Trophoblast cell (in vitro differentiated cells and primary cell): ENCODE data around the gene VDAC1.
"Not testable (repeated sequence)": the region's sequence is repeated elsewhere in the genome, so short reads cannot be mapped to it uniquely, and the experiment has no call there.

Source experiments
- DNase-seq, 2 donors: peaks; one replicate each; pipeline ENCODE4 v3.0.0-alpha.2; 2016
- H2AFZ ChIP-seq: 2 replicates; pipeline ENCODE4 v1.6.1; 2013; ENCODE audit warnings: low read length, moderate library complexity, mild to moderate bottlenecking; ENCODE audit not compliant: insufficient read depth, poor library complexity
- H2AK5ac ChIP-seq: 2 replicates; pipeline ENCODE4 v1.6.1; 2013; ENCODE audit warnings: mild to moderate bottlenecking, low read length
- H2BK120ac ChIP-seq: 2 replicates; pipeline ENCODE4 v1.6.1; 2013; ENCODE audit warnings: low read length, mild to moderate bottlenecking, moderate library complexity; ENCODE audit not compliant: insufficient read depth, poor library complexity
- H2BK12ac ChIP-seq: 2 replicates; pipeline ENCODE4 v1.6.1; 2013; ENCODE audit warnings: mild to moderate bottlenecking, low read length, moderate library complexity
- H2BK5ac ChIP-seq: 2 replicates; pipeline ENCODE4 v1.6.1; 2013; ENCODE audit warnings: low read length, low read depth, moderate library complexity, mild to moderate bottlenecking; ENCODE audit not compliant: poor library complexity
- H3K14ac ChIP-seq: 2 replicates; pipeline ENCODE4 v1.6.1; 2013; ENCODE audit warnings: mild to moderate bottlenecking, low read length
- H3K18ac ChIP-seq: 2 replicates; pipeline ENCODE4 v1.6.1; 2013; ENCODE audit warnings: mild to moderate bottlenecking, low read length
- H3K23ac ChIP-seq: 2 replicates; pipeline ENCODE4 v1.6.1; 2013; ENCODE audit warnings: low read length
- H3K27ac ChIP-seq: 2 replicates; pipeline ENCODE4 v1.5.1; 2013; ENCODE audit warnings: low read depth, mild to moderate bottlenecking, inconsistent platforms, low read length, moderate library complexity
- H3K27me3 ChIP-seq: 2 replicates; pipeline ENCODE4 v1.6.1; 2013; ENCODE audit warnings: inconsistent platforms, mild to moderate bottlenecking, low read length, moderate library complexity; ENCODE audit not compliant: insufficient read depth
- H3K36me3 ChIP-seq, 2 experiments: 1 replicate in 1 of 2; 2 replicates in 1 of 2; pipeline ENCODE4 v1.6.1; 2013; ENCODE audit warnings: low read length in 2 of 2, mild to moderate bottlenecking in 2 of 2, moderate library complexity in 1 of 2; ENCODE audit not compliant: insufficient read depth in 2 of 2, control insufficient read depth in 1 of 2
- H3K4ac ChIP-seq: 2 replicates; pipeline ENCODE4 v1.6.1; 2013; ENCODE audit warnings: low read depth, mild to moderate bottlenecking, low read length, moderate library complexity
- H3K4me1 ChIP-seq, 2 experiments: 1 replicate in 1 of 2; 2 replicates in 1 of 2; pipeline ENCODE4 v1.6.1; 2013; ENCODE audit warnings: low read length in 2 of 2, mild to moderate bottlenecking in 2 of 2, moderate library complexity in 1 of 2; ENCODE audit not compliant: insufficient read depth in 2 of 2, control insufficient read depth in 1 of 2
- H3K4me2 ChIP-seq: 2 replicates; pipeline ENCODE4 v1.6.1; 2013; ENCODE audit warnings: inconsistent platforms, mild to moderate bottlenecking, low read length, moderate library complexity
- H3K4me3 ChIP-seq: 2 replicates; pipeline ENCODE4 v1.5.1; 2013; ENCODE audit warnings: mild to moderate bottlenecking, low read depth, low read length, inconsistent platforms
- H3K79me1 ChIP-seq: one replicate; pipeline ENCODE4 v1.6.1; 2013; ENCODE audit warnings: low read length
- H3K79me2 ChIP-seq: 2 replicates; pipeline ENCODE4 v1.6.1; 2013; ENCODE audit warnings: low read length, mild to moderate bottlenecking; ENCODE audit not compliant: control insufficient read depth, insufficient read depth, poor library complexity
- H3K9ac ChIP-seq: 2 replicates; pipeline ENCODE4 v1.6.1; 2013; ENCODE audit warnings: mild to moderate bottlenecking, low read length
- H3K9me3 ChIP-seq: 2 replicates; pipeline ENCODE4 v1.6.1; 2013; ENCODE audit warnings: low read depth, mild to moderate bottlenecking, control low read depth, inconsistent platforms, low read length; ENCODE audit not compliant: insufficient read depth
- H4K12ac ChIP-seq: 2 replicates; pipeline ENCODE4 v1.6.1; 2013; ENCODE audit warnings: low read depth, mild to moderate bottlenecking, low read length, moderate library complexity
- H4K8ac ChIP-seq: 2 replicates; pipeline ENCODE4 v1.6.1; 2013; ENCODE audit warnings: low read depth, mild to moderate bottlenecking, low read length, moderate library complexity
- H4K91ac ChIP-seq: one replicate; pipeline ENCODE4 v1.6.1; 2013; ENCODE audit warnings: low read depth, mild to moderate bottlenecking, low read length, moderate library complexity
- WGBS: extraction: QIAGEN DNeasy Blood & Tissue Kit; methylation state at CpG from one replicate; pipeline ENCODE4 v1.1.7; 2013; ENCODE audit warnings: missing lambda C conversion rate; ENCODE audit not compliant: insufficient read length, insufficient coverage; ENCODE audit errors: extremely low coverage; 5-methylcytosine and 5-hydroxymethylcytosine counted together

Gene VDAC1

GRCh38 chr5:133938039-133938821, 66.5 kb downstream of the VDAC1 start:
- no CpG with 5 or more reads among the region's 6 CpGs for WGBS
- Histone ChIP-seq H2AK5ac (no peak overlapping the region), H4K91ac (no peak overlapping the region), H3K79me2 (no peaks in the 10 kb centered on the region), H3K27ac (no peak overlapping the region), H3K4ac (no peak overlapping the region), H3K23ac (no peak overlapping the region), H3K36me3 (no peaks in the 10 kb centered on the region), H2BK120ac (no peak overlapping the region), H3K79me1 (no peaks in the 10 kb centered on the region), H3K9me3 (peaks cover 3% of the 10 kb centered on the region), H3K9ac (no peak overlapping the region), H2AFZ (no peak overlapping the region), H3K4me3 (no peak overlapping the region), H2BK5ac (no peak overlapping the region), H3K14ac (no peak overlapping the region), H3K27me3 (no peaks in the 10 kb centered on the region), H4K8ac (no peak overlapping the region), H2BK12ac (no peak overlapping the region), H3K4me1 (peaks cover 0 to 3% of the 10 kb centered on the region in 2 experiments), H3K4me2 (no peak overlapping the region), H3K18ac (no peak overlapping the region), H4K12ac (no peak overlapping the region)
- no peak for DNase-seq

GRCh38 chr5:133937628-133938027, 67.1 kb downstream of the VDAC1 start:
- not testable (repeated sequence) for DNase-seq, H3K4ac ChIP-seq, H3K4me2 ChIP-seq, H2BK120ac ChIP-seq, H2BK5ac ChIP-seq, H3K27ac ChIP-seq, H3K23ac ChIP-seq, H3K79me1 ChIP-seq, H2BK12ac ChIP-seq, H4K91ac ChIP-seq, H3K27me3 ChIP-seq, H3K9ac ChIP-seq, H3K36me3 ChIP-seq, H3K79me2 ChIP-seq, H3K14ac ChIP-seq, H3K4me1 ChIP-seq, H2AK5ac ChIP-seq, H2AFZ ChIP-seq, H3K4me3 ChIP-seq, H4K8ac ChIP-seq, H3K18ac ChIP-seq, H3K9me3 ChIP-seq, H4K12ac ChIP-seq
- WGBS: no CpG with 5 or more reads among the region's 3 CpGs

- no peak overlapping the region for H4K12ac ChIP-seq
- H4K91ac ChIP-seq: no peak overlapping the region
- peaks cover 3% of the 10 kb centered on the region for H3K9me3 ChIP-seq
- no peak overlapping the region for H2AK5ac ChIP-seq
- no peaks in the 10 kb centered on the region for H3K27me3 ChIP-seq
- H3K23ac ChIP-seq: no peak overlapping the region
- no peak overlapping the region for H3K4ac ChIP-seq
- H3K79me1 ChIP-seq: no peaks in the 10 kb centered on the region
- H3K18ac ChIP-seq: no peak overlapping the region
- no peak for DNase-seq
- H3K36me3 ChIP-seq: no peaks in the 10 kb centered on the region
- no peak overlapping the region for H2BK5ac ChIP-seq
- no peak overlapping the region for H4K8ac ChIP-seq
- no peak overlapping the region for H2BK12ac ChIP-seq
- no CpG with 5 or more reads among the region's 3 CpGs for WGBS
- H3K79me2 ChIP-seq: no peaks in the 10 kb centered on the region
- no peak overlapping the region for H3K4me3 ChIP-seq
- H3K14ac ChIP-seq: no peak overlapping the region
- H3K27ac ChIP-seq: no peak overlapping the region
- no peak overlapping the region for H3K4me2 ChIP-seq
- peaks cover under 1 to 3% of the 10 kb centered on the region in 2 experiments for H3K4me1 ChIP-seq
- no peak overlapping the region for H2AFZ ChIP-seq
- no peak overlapping the region for H3K9ac ChIP-seq
- no peak overlapping the region for H2BK120ac ChIP-seq
Observed at GRCh38 chr5:133936651-133937015, 68.1 kb downstream of the VDAC1 start.

GRCh38 chr5:133935991-133936650, 68.7 kb downstream of the VDAC1 start:
- not testable (repeated sequence) for H2AFZ ChIP-seq, H3K4me1 ChIP-seq, H3K4me3 ChIP-seq, H3K36me3 ChIP-seq, H2BK5ac ChIP-seq, H2AK5ac ChIP-seq, H4K12ac ChIP-seq, H3K79me2 ChIP-seq, H3K4me2 ChIP-seq, H3K23ac ChIP-seq, H3K18ac ChIP-seq, H3K9ac ChIP-seq, H3K4ac ChIP-seq, H3K27ac ChIP-seq, H3K9me3 ChIP-seq, H4K91ac ChIP-seq, H2BK120ac ChIP-seq, DNase-seq, H2BK12ac ChIP-seq, H4K8ac ChIP-seq, H3K14ac ChIP-seq, H3K27me3 ChIP-seq, H3K79me1 ChIP-seq
- no CpG with 5 or more reads among the region's 10 CpGs for WGBS
